Calu3 (cell line): ENCODE results near the gene AQP6. TPM values are rescaled to one million over a fixed set of nuclear protein-coding genes. Genes with fewer than 3 reads are reported as not detected.

Source experiments
- BruUV-seq: library from RNA; stranded (reverse); fragments of 400-500 nt; replicated peaks from 2 replicates; lab custom pipeline; 2021; lab: Mats Ljungman, UMichigan
- CTCF ChIA-PET: fragments of 300-600 bp; sonication (Branson Sonifier 250); formaldehyde crosslinking; loops from one replicate; lab custom pipeline; 2022; ENCODE audit warnings: antibody characterized with exemption; lab: Charles Lee
- DNase-seq: peaks from one replicate; pipeline ENCODE4 v3.0.0; 2022
- H3K27ac Mint-ChIP-seq: one replicate; pipeline ENCODE4 v1.8.0; 2022; ENCODE audit warnings: mixed read lengths; ENCODE audit not compliant: unreplicated experiment
- H3K27me3 Mint-ChIP-seq: one replicate; pipeline ENCODE4 v1.8.0; 2022; ENCODE audit warnings: mixed read lengths; ENCODE audit not compliant: unreplicated experiment
- H3K36me3 Mint-ChIP-seq: one replicate; pipeline ENCODE4 v1.8.0; 2022; ENCODE audit warnings: mild to moderate bottlenecking, moderate library complexity, mixed read lengths; ENCODE audit not compliant: insufficient read depth, unreplicated experiment
- H3K4me1 Mint-ChIP-seq: one replicate; pipeline ENCODE4 v1.8.0; 2022; ENCODE audit warnings: mild to moderate bottlenecking, low read depth, mixed read lengths; ENCODE audit not compliant: unreplicated experiment
- H3K4me3 Mint-ChIP-seq: one replicate; pipeline ENCODE4 v1.8.0; 2022; ENCODE audit warnings: mild to moderate bottlenecking, low read depth, moderate library complexity, mixed read lengths; ENCODE audit not compliant: unreplicated experiment
- H3K9me3 Mint-ChIP-seq: one replicate; pipeline ENCODE4 v1.8.0; 2022; ENCODE audit warnings: low read depth, mixed read lengths; ENCODE audit not compliant: unreplicated experiment
- CTCF ChIP-seq: fragments of 200-600 bp; IDR thresholded peaks from one replicate; pipeline ENCODE4 v1.8.0; 2022; ENCODE audit warnings: antibody characterized with exemption; ENCODE audit not compliant: unreplicated experiment
- intact Hi-C: fragments of 100-400 bp; cut with micrococcal nuclease; formaldehyde crosslinking; loops from one replicate; pipeline ENCODE4 v1.10.0; 2022; ENCODE audit not compliant: unreplicated experiment
- total RNA-seq: library from RNA; stranded (reverse); gene quantifications from 2 replicates; pipeline ENCODE4 v1.2.3, GENCODE V29; 2022

The AQP6 gene
- total RNA-seq, 1 experiment from 2014 or later = 0.94 TPM

DNA sequence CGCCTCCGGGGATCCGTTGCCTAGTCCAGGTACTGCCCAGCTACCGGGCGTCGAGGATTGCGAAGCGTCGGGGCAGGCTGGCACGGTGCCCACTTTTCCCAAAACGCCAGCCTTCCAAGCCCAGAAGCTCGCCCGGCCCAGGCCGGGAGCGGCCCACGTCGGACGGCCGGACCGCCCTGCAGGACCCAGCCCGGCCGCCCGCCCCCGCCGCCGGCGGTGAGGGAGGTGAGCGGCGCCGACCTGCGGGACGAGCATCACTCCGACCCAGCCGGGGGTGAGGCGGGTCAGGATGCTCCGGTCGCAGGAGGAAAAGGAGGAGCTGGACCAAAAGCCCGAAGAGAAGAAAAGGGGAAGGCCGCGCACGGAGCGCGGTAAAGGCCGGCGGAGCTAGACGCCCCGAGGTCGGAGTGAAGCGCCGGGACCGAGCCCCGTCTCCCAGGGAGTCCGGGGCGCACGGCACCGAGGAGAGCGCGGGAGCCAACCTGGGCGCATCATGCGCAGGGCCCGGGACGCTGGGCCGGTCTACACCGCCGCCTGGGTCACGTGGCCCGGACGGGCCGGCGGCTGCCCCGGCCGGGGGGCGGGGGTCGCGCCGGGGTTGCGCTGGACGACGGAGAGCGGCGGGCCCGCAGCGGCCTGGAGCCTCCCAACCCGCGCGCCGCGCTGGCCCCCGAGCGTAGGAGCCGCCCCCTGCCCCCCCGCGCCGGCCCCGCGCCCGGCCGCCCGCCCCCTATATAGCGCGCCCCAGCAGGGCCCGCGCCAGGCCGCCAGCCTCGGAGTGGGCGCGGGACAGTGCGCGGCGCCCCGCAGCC, 11.4 kb upstream of the AQP6 start, which contains the start of gene AQP5:
Gene AQP5, plus strand, starts transcription at position 762 of the 812 bp plus-strand sequence. CDS start 146 bp downstream, outside the sequence.
- CTCF ChIA-PET = interaction anchor here (3.0 kb wide), 1 partner anchor 16 kb away, joined by 20 read pairs; no protein-coding TSS in a partner anchor
- peaks cover 14% of the 10 kb centered on the region for H3K27me3 Mint-ChIP-seq

DNA sequence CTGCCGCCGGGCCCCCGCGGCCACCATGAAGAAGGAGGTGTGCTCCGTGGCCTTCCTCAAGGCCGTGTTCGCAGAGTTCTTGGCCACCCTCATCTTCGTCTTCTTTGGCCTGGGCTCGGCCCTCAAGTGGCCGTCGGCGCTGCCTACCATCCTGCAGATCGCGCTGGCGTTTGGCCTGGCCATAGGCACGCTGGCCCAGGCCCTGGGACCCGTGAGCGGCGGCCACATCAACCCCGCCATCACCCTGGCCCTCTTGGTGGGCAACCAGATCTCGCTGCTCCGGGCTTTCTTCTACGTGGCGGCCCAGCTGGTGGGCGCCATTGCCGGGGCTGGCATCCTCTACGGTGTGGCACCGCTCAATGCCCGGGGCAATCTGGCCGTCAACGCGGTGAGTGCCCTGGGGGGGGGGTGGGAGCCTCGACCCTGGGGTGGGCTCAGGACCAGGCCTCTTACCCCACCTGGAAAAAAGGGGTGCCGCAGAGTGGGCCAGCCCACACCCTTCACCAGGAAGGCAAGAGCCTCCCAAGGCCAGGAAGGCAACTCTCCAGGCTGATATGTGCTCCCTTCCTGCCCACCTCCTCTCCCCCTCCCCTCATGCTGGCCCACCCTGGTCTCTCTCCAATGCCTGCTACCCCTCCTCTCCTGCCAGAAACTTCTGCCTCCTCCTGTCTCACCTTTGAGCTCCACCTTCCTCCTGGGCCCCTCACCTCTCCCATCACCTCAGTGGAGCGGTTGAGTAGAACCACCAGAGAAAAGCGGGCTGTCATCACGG, 10.6 kb upstream of the AQP6 start:
- Mint-ChIP-seq H3K27me3 (peaks cover 14% of the 10 kb centered on the region), H3K27ac (peak overlapping the region; percentile 76), H3K4me3 (peak overlapping the region; percentile 68), H3K9me3 (no peaks in the 10 kb centered on the region), H3K4me1 (peaks cover 46% of the 10 kb centered on the region), H3K36me3 (peaks cover 28% of the 10 kb centered on the region)
- CTCF ChIA-PET = interaction anchor here (0.9 to 1.7 kb wide), 7 partner anchors 10 to 119 kb away, joined by 3 to 15 read pairs (median 5); partner anchors contain the start of gene BCDIN3D
- intact Hi-C loops = no loop called here
- no peak for TF ChIP-seq CTCF
- DNase-seq = peak; percentile 15
- BruUV-seq = TSS peak; percentile 27

More for the DNA sequence above, 11.4 kb upstream of the AQP6 start, which contains the start of gene AQP5:
- DNase-seq = peak; percentile 43
- Mint-ChIP-seq H3K4me3 (peak within 1 kb of the TSS; percentile 68), H3K4me1 (peaks cover 54% of the 10 kb centered on the region), H3K9me3 (no peaks in the 10 kb centered on the region), H3K27ac (peak within 1 kb of the TSS; percentile 88), H3K36me3 (peaks cover 28% of the 10 kb centered on the region)
- intact Hi-C loops = no loop called here
- BruUV-seq = no TSS peak
- TF ChIP-seq CTCF = no peak

- H3K9me3 Mint-ChIP-seq = no peaks in the 10 kb centered on the region
- peak overlapping the region; percentile 68 for H3K4me3 Mint-ChIP-seq
- CTCF ChIA-PET = interaction anchor here (0.6 to 1.7 kb wide), 10 partner anchors 11 to 395 kb away, joined by 3 to 15 read pairs (median 4); partner anchors contain the start of genes BCDIN3D and TMBIM6
- peak overlapping the region; percentile 76 for H3K27ac Mint-ChIP-seq
- no TSS peak for BruUV-seq
- H3K27me3 Mint-ChIP-seq = peaks cover 14% of the 10 kb centered on the region
- DNase-seq = peak; percentile 93
- no peak for TF ChIP-seq CTCF
- H3K4me1 Mint-ChIP-seq = peaks cover 41% of the 10 kb centered on the region
- intact Hi-C loops = no loop called here
- peaks cover 28% of the 10 kb centered on the region for H3K36me3 Mint-ChIP-seq
These were observed 9.6 kb upstream of the AQP6 start for GRCh38 chr12:49962861-49963765.
